Measurements from ENCODE around the gene KCNK4.

KCNK4 gene

GRCh38 chr11:64268893-64269539 lies 22.1 kb upstream of the KCNK4 start:
- peak overlapping the region; percentile 56 for H3K4me3 ChIP-seq (replicated peaks in 1 of 2; ENCODE audit: low read depth in 2 of 2, low read length in 2 of 2)
- DNase-seq (ENCODE audit: low read depth in 2 of 2), result peak; percentile 75 to 82

GRCh38 chr11:64269540-64270220 lies 21.4 kb upstream of the KCNK4 start:
- peak; percentile 100 for DNase-seq (ENCODE audit: low read depth in 2 of 2)
- no peak for TF ChIP-seq CTCF (IDR thresholded peaks at IDR 0.05; ENCODE audit: low read depth, low read length)
- H3K4me3 ChIP-seq (replicated peaks in 1 of 2; ENCODE audit: low read depth in 2 of 2, low read length in 2 of 2), result peak overlapping the region; percentile 64 to 69

More at GRCh38 chr11:64268893-64269539, 22.1 kb upstream of the KCNK4 start:
- TF ChIP-seq CTCF (IDR thresholded peaks at IDR 0.05; ENCODE audit: low read depth, low read length), result no peak

- H3K4me3 ChIP-seq (replicated peaks in 1 of 2; ENCODE audit: low read depth in 2 of 2, low read length in 2 of 2), result no peak overlapping the region
- no peak for DNase-seq (ENCODE audit: low read depth in 2 of 2)
- TF ChIP-seq CTCF (IDR thresholded peaks at IDR 0.05; ENCODE audit: low read depth, low read length), result no peak
Measured at GRCh38 chr11:64275031-64275800, 15.9 kb upstream of the KCNK4 start.

GRCh38 chr11:64275841-64276240 lies 15.3 kb upstream of the KCNK4 start:
- no peak for TF ChIP-seq CTCF (IDR thresholded peaks at IDR 0.05; ENCODE audit: low read depth, low read length)
- no peak overlapping the region for H3K4me3 ChIP-seq (replicated peaks in 1 of 2; ENCODE audit: low read depth in 2 of 2, low read length in 2 of 2)
- DNase-seq (ENCODE audit: low read depth in 2 of 2), result no peak

- no peak for TF ChIP-seq CTCF (IDR thresholded peaks at IDR 0.05; ENCODE audit: low read depth, low read length)
- H3K4me3 ChIP-seq (replicated peaks in 1 of 2; ENCODE audit: low read depth in 2 of 2, low read length in 2 of 2), result no peak overlapping the region
- peak in 1 of 2 donors; percentile 28 for DNase-seq (ENCODE audit: low read depth in 2 of 2)
Measured at GRCh38 chr11:64276653-64277431, 14.3 kb upstream of the KCNK4 start.

GRCh38 chr11:64278576-64279190 lies 12.4 kb upstream of the KCNK4 start:
- H3K4me3 ChIP-seq (replicated peaks in 1 of 2; ENCODE audit: low read depth in 2 of 2, low read length in 2 of 2), result no peak overlapping the region
- TF ChIP-seq CTCF (IDR thresholded peaks at IDR 0.05; ENCODE audit: low read depth, low read length), result no peak
- DNase-seq (ENCODE audit: low read depth in 2 of 2), result no peak

All from cardiac fibroblast (primary cell).